Lower leg skin (tissue), 4 donors: ENCODE results near the gene PNRC1. TPM values are rescaled to one million over a fixed set of nuclear protein-coding genes. Genes with fewer than 3 reads are reported as not detected.
A peak's percentile ranks its signal among the peaks of the same experiment; 100 is the strongest.

ENCODE experiments used
- DNase-seq, 2 donors: peaks; one replicate each; pipeline ENCODE4 v3.0.0-alpha.2; 2019; ENCODE audit warnings: low spot score in 2 of 2
- H3K4me3 ChIP-seq: fragments of 200-600 bp; sonication (generic); 2 replicates; pipeline ENCODE4 v1.5.1; 2017; ENCODE audit warnings: mild to moderate bottlenecking, low read depth; ENCODE audit not compliant: poor library complexity, severe bottlenecking
- CTCF ChIP-seq, 3 donors: fragments of 450-650 bp; IDR thresholded peaks; one replicate each; pipeline ENCODE4 v1.5.1; 2016; ENCODE audit warnings: antibody characterized with exemption in 3 of 3, mild to moderate bottlenecking in 3 of 3, moderate library complexity in 2 of 3
- POLR2A ChIP-seq, 2 donors: fragments of 450-650 bp; IDR thresholded peaks; one replicate each; pipeline ENCODE4 v1.6.1; 2016 to 2017; ENCODE audit warnings: antibody characterized with exemption in 2 of 2, mild to moderate bottlenecking in 1 of 2, moderate library complexity in 1 of 2
- WGBS, 2 donors: methylation state at CpG; one replicate each; pipeline ENCODE4 v1.1.5; 2018; 5-methylcytosine and 5-hydroxymethylcytosine counted together
- intact Hi-C: fragments of 100-400 bp; cut with DNase I; formaldehyde crosslinking; loops from one replicate; pipeline ENCODE4 v1.15.0; 2023; ENCODE audit warnings: low total_unique reads
- total RNA-seq, 4 donors: library from RNA; depleted of rRNA; stranded (reverse); fragments of >200 nt; gene quantifications; one replicate each; pipeline ENCODE4 v1.1.0, GENCODE V29; 2016

The PNRC1 gene
- total RNA-seq, 4 donors from 2014 or later, result 197 to 362 (median 260) TPM

- 45 to 59% methylated on average over 4 of the region's 4 CpGs for WGBS, 2 donors
- TF ChIP-seq POLR2A (IDR thresholded peaks at IDR 0.05) (no peak), CTCF (IDR thresholded peaks at IDR 0.05) (no peak)
- intact Hi-C loops, result no loop called here
- no peak for DNase-seq
- H3K4me3 ChIP-seq, result no peak overlapping the region
Observed at GRCh38 chr6:89073014-89073620, 7.4 kb upstream of the PNRC1 start.

DNA sequence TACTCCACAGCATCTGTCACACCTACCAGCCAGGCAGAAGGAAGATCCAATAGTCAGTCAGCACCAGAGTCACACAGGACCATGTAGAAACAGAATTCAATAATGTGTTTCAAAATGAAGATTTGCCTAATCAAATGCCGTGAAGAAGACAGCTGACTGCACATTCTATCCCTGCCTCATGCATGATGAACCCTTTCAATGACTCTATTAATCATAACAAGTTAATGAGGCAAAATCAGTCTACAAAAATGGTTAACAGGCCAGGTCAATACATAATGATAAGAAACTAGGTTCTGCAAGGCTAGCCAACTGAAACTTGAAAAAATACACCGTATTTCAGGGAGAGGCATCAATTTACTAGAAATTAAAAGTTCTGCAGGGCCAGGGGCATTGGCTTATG lies 6.7 kb upstream of the PNRC1 start:
- no peak for TF ChIP-seq CTCF (IDR thresholded peaks at IDR 0.05)
- TF ChIP-seq POLR2A (IDR thresholded peaks at IDR 0.05), result no peak
- H3K4me3 ChIP-seq, result no peak overlapping the region
- DNase-seq, result no peak
- intact Hi-C loops, result no loop called here
- WGBS, 2 donors, result 86 to 98% methylated on average over 2 of the region's 2 CpGs

DNA sequence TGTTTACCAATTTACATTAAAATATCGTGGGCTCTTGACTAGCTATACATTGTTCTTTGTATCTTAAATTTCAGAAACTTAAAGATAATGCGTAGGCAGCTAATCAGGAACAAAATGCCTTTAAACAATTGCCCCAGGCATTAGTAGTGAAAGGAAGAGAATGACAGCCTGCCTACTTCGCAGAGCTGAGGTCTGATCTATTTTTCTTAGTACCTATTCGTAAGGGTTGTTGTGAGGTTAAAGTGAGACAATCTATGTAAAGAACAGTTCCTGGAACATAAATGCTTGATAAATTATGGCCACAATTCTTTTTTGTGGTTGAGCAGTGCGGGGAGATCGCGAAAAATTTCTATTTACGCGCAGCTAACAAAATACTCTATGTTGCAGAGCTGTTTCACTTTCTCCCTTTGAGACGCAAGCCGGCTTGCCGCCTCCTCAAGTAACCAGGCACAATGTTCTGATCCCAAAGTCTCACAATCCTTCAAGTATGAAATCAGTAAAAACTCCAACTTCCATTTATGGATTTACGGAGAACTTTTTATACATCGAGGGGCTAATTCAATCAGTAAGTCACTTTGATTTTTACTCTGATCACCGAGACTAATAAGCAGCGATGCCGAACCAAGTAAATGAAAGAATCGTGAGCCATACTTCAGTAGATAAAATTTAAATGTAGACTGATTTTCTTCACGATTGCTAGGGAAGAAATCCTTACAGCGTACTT lies 878 bp upstream of the PNRC1 start:
- intact Hi-C loops, result no loop called here
- TF ChIP-seq POLR2A (IDR thresholded peaks at IDR 0.05) (no peak), CTCF (IDR thresholded peaks at IDR 0.05) (no peak)
- H3K4me3 ChIP-seq, result peak overlapping the region; percentile 23
- peak; percentile 47 to 88 for DNase-seq
- WGBS, 2 donors, result 0 to 1% methylated on average over 20 of the region's 20 CpGs

- H3K4me3 ChIP-seq, result peak overlapping the region; percentile 99
- WGBS, 2 donors, result 0 to 1% methylated on average over 7 to 13 of the region's 36 CpGs
- DNase-seq, result no peak
- TF ChIP-seq POLR2A (IDR thresholded peaks at IDR 0.05), result no peak
- no peak for TF ChIP-seq CTCF (IDR thresholded peaks at IDR 0.05)
- intact Hi-C loops, result no loop called here
Observed at GRCh38 chr6:89081129-89081422, 525 bp downstream of the PNRC1 start.

GRCh38 chr6:89081423-89082322 lies 1.1 kb downstream of the PNRC1 start:
- intact Hi-C loops, result no loop called here
- peak overlapping the region; percentile 99 for H3K4me3 ChIP-seq
- peak; percentile 98 to 100 for DNase-seq
- 0% methylated on average over 7 to 17 of the region's 69 CpGs for WGBS, 2 donors
- TF ChIP-seq CTCF (IDR thresholded peaks at IDR 0.05) (no peak), POLR2A (IDR thresholded peaks at IDR 0.05) (peak in 1 of 2 donors; percentile 17)
